Choroid plexus epithelial cell (primary cell): ENCODE data around the gene GFRA4.

Experiments
- DNase-seq: peaks from one replicate; pipeline ENCODE4 v3.0.0-alpha.2; 2010; ENCODE audit warnings: low read depth
- H3K4me3 ChIP-seq: 2 replicates; pipeline ENCODE4 v1.5.1; 2011; ENCODE audit warnings: low read depth, mild to moderate bottlenecking, control low read depth, low read length, moderate library complexity
- TF ChIP-seq, protein P1 (sequence below): conservative IDR thresholded peaks from 2 replicates; pipeline ENCODE4 v1.5.1; 2011; ENCODE audit warnings: low read depth, mild to moderate bottlenecking, control low read depth, inconsistent platforms, low read length, moderate library complexity

Gene GFRA4

GRCh38 chr20:3667434-3668037 is 4.3 kb upstream of the GFRA4 start:
- no peak for DNase-seq
- no peak overlapping the region for H3K4me3 ChIP-seq
- TF ChIP-seq, protein P1, sequence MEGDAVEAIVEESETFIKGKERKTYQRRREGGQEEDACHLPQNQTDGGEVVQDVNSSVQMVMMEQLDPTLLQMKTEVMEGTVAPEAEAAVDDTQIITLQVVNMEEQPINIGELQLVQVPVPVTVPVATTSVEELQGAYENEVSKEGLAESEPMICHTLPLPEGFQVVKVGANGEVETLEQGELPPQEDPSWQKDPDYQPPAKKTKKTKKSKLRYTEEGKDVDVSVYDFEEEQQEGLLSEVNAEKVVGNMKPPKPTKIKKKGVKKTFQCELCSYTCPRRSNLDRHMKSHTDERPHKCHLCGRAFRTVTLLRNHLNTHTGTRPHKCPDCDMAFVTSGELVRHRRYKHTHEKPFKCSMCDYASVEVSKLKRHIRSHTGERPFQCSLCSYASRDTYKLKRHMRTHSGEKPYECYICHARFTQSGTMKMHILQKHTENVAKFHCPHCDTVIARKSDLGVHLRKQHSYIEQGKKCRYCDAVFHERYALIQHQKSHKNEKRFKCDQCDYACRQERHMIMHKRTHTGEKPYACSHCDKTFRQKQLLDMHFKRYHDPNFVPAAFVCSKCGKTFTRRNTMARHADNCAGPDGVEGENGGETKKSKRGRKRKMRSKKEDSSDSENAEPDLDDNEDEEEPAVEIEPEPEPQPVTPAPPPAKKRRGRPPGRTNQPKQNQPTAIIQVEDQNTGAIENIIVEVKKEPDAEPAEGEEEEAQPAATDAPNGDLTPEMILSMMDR = no peak

DNA sequence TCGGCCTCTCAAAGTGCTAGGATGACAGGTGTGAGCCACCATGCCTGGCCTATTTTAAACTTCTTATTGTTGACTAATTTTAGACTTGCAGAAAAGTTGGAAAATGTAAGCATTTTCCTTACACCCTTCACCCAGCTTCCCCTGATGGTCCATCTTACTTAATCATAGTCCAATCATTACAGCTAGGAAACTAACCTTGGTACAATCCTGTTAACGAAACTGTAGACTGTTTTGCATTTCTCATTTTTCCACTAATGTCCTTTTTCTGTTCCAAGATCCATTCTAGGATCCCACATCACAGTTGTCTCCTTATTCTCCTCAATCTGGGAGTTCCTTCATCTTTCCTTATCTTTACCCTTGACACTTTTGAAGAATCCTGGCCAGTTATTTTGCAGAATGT is 659 bp upstream of the GFRA4 start:
- TF ChIP-seq, protein P1 = no peak
- no peak overlapping the region for H3K4me3 ChIP-seq
- DNase-seq = no peak

DNA sequence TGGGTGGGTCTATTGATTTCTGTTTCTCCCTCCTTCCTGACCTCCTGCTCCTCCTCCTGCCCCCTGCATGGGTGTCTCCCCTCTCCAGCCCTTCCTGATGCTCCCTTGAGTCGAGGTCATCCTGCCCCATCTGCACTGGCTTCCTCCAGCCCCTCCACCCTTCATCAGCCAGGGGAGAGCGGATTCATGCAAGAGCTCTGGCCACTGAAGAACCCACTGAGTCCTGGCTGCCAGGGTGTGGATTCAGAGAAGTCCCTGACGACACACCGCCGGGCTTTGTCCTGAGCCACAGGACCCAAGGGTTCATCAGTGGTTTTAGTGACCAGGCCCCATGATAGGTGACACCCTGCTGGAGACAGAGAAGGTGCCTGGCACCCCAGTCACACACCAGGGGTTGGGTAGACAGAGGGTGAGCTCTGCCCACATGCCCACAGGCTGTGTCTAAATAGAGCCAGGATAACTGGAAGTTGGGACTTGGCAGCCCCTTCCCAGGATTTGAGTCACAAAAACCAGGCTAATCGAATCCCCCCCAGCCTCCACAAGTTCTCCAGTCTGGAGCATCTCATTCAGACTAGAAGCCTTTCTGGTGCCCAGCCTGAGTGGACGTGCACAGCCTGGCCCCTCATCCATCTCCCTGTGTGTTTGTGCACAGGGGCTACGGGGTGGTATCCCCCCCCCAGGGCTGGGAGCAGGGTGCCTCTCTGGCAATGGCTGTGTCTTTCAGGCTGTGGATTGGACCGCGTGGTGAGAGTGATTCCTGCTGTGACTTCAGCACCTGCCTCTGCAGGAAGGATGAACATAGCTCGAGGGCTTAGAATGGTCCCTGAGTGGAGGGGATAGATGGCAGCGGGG is 1.2 kb downstream of the GFRA4 start:
- DNase-seq = no peak
- no peak overlapping the region for H3K4me3 ChIP-seq
- TF ChIP-seq, protein P1 = no peak

DNA sequence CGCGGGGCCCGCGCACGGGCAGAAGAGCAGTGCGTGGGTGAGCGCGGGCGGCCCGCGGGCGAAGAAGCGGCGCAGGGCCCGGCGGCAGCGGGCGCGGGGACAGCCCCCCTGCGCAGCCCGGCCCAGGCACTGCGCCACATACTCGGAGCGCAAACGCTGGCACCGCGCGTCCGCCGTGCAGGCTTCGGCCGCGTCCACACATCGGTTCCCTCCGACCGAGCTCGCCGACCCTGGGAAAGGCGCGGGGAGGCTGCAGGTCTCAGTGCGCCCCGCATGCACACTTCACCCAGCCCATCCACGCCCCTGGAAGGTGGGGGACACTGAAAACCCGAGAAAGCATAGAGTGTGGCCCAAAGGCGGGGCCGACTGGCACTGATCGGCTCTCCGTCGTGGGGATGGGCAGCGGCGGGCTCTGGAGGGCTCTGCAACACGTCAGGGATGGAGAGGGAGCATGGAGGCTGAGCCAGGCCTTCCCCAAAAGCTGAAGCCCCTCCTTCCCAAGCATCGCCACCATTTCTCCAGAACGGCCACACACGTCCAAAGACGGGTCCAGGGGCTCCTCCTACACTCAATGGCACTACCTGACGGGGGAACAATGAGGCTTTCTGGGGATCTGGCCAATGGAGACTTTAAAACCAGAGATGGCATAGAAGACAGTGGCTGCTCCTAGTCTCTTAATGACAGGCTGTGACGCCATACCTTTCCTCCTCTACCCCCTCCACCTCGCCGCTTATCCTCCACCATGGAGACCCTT is 2.0 kb downstream of the GFRA4 start:
- TF ChIP-seq, protein P1 = no peak
- no peak overlapping the region for H3K4me3 ChIP-seq
- no peak for DNase-seq

DNA sequence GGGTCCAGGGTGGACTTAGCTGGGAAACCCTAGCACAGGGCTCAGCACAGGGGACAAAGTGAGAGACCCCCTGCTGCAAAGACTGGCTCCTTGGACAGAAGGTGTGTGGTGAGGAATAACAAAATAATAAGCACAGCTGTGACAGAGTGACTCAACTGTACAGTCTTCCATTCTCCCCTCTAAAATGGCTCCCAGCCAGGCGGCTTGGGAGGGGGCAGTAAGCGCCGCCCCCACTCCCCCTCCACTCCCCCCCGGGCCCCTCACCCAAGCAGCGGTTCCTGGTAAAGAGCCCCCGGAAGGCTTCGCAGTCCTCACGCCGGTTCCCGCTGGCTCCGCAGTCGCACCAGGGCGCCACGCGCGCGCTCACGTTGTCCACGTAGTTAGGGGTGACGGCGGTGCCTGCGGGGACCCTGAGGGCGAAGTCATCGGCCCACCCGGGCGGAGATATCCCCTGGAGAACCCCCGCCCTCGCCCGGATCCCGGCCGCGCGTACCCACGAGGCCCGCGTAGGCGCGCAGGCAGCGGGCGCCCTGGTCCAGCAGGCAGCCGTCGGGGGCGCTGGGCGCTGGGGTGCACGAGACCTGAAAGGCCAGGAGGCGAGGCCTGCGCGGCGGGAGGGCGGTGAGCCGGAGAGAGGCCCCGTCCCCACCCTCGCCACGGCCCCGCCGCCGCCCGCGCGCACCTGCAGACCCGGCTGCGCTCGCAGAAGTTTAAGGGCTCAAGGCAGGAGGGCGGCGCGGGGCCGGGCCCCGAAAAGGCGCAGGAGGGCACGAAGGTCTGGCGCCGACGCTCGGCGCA is 2.7 kb downstream of the GFRA4 start:
- DNase-seq = no peak
- TF ChIP-seq, protein P1 = no peak
- no peak overlapping the region for H3K4me3 ChIP-seq

- TF ChIP-seq, protein P1 = peak; percentile 20
- DNase-seq = no peak
- H3K4me3 ChIP-seq = no peak overlapping the region
These were observed 3.5 kb downstream of the GFRA4 start for GRCh38 chr20:3659492-3660261.
